Natural killer cell (primary cell): ENCODE measurements around the gene SLIT1. TPM values are rescaled to one million over a fixed set of nuclear protein-coding genes. Genes with fewer than 3 reads are reported as not detected.

ENCODE experiments used
- ATAC-seq, 3 donors: fragments of 150-1000 bp in 2 of 3; fragments of 200-7000 bp in 1 of 3; cut with Tn5 transposase; 1 replicate in 1 of 3; 2 replicates in 2 of 3; pipeline ENCODE4 v1.10.0; 2021; ENCODE audit warnings: mild to moderate bottlenecking in 2 of 3, moderate library complexity in 2 of 3
- DNase-seq, 2 donors: peaks; one replicate each; pipeline versions ENCODE4 v3.0.0 to v3.0.0-alpha.2; 2013 to 2021; ENCODE audit warnings: mixed read lengths in 1 of 2
- H3K27ac ChIP-seq: one replicate; pipeline ENCODE4 v1.5.1; 2013; ENCODE audit warnings: mild to moderate bottlenecking, low read length
- H3K27me3 ChIP-seq: one replicate; pipeline ENCODE4 v1.6.1; 2013; ENCODE audit warnings: low read length; ENCODE audit not compliant: control insufficient read depth, insufficient read depth
- H3K36me3 ChIP-seq: one replicate; pipeline ENCODE4 v1.6.1; 2013; ENCODE audit warnings: low read length; ENCODE audit not compliant: control insufficient read depth, insufficient read depth
- H3K4me1 ChIP-seq: one replicate; pipeline ENCODE4 v1.6.1; 2013; ENCODE audit warnings: low read length; ENCODE audit not compliant: control insufficient read depth, insufficient read depth
- H3K4me3 ChIP-seq: one replicate; pipeline ENCODE4 v1.5.1; 2013; ENCODE audit warnings: low read length
- H3K9me3 ChIP-seq: one replicate; pipeline ENCODE4 v1.6.1; 2013; ENCODE audit warnings: low read length; ENCODE audit not compliant: control insufficient read depth, insufficient read depth
- H3K27ac Mint-ChIP-seq, 2 donors: one replicate each; pipeline ENCODE4 v1.8.0; 2022; ENCODE audit warnings: mild to moderate bottlenecking in 2 of 2, mixed read lengths in 2 of 2, moderate library complexity in 1 of 2
- H3K27me3 Mint-ChIP-seq, 2 donors: one replicate each; pipeline ENCODE4 v1.8.0; 2022; ENCODE audit warnings: low read depth in 2 of 2, mixed read lengths in 2 of 2
- H3K36me3 Mint-ChIP-seq: one replicate; pipeline ENCODE4 v1.8.0; 2022; ENCODE audit warnings: mixed read lengths
- H3K4me1 Mint-ChIP-seq, 2 donors: one replicate each; pipeline ENCODE4 v1.8.0; 2022; ENCODE audit warnings: mixed read lengths in 2 of 2
- H3K4me3 Mint-ChIP-seq: one replicate; pipeline ENCODE4 v1.8.0; 2022; ENCODE audit warnings: mild to moderate bottlenecking, moderate library complexity, mixed read lengths
- H3K9me3 Mint-ChIP-seq, 2 donors: one replicate each; pipeline ENCODE4 v1.8.0; 2022; ENCODE audit warnings: mixed read lengths in 2 of 2
- CTCF ChIP-seq: fragments of 200-600 bp; IDR thresholded peaks from one replicate; pipeline ENCODE4 v1.8.0; 2022; ENCODE audit warnings: antibody characterized with exemption
- WGBS: methylation state at CpG from one replicate; pipeline ENCODE4 v1.1.7; 2013; ENCODE audit warnings: missing lambda C conversion rate; ENCODE audit not compliant: insufficient coverage; 5-methylcytosine and 5-hydroxymethylcytosine counted together
- intact Hi-C: fragments of 100-400 bp; cut with micrococcal nuclease; formaldehyde crosslinking; loops from one replicate; pipeline ENCODE4 v1.14.2; 2022
- total RNA-seq, 4 donors: library from RNA; stranded (reverse); fragments of 120-200 nt in 1 of 4; gene quantifications; one replicate each; pipeline versions ENCODE4 v1.2.3 to v1.2.4, GENCODE V29; 2013 to 2022

The SLIT1 gene
- total RNA-seq, 3 donors from 2014 or later (not counting 1 experiment from before 2014, with no cell fraction given) = 0.28 to 1.5 (median 1.1) TPM

- H3K36me3 ChIP-seq = no peaks in the 10 kb centered on the region
- WGBS = 84% methylated on average over 12 of the region's 14 CpGs
- H3K27ac Mint-ChIP-seq = no peak overlapping the region
- no peak for ATAC-seq
- no peaks in the 10 kb centered on the region for H3K4me1 Mint-ChIP-seq
- peaks cover 7 to 17% of the 10 kb centered on the region in 2 donors for H3K27me3 Mint-ChIP-seq
- no peak overlapping the region for H3K4me3 ChIP-seq
- no peaks in the 10 kb centered on the region for H3K36me3 Mint-ChIP-seq
- intact Hi-C loops = no loop called here
- H3K4me3 Mint-ChIP-seq = no peak overlapping the region
- H3K4me1 ChIP-seq = no peaks in the 10 kb centered on the region
- no peaks in the 10 kb centered on the region for H3K9me3 ChIP-seq
- H3K9me3 Mint-ChIP-seq = no peaks in the 10 kb centered on the region
- no peak for TF ChIP-seq CTCF
- no peak for DNase-seq
- H3K27ac ChIP-seq = no peak overlapping the region
- no peaks in the 10 kb centered on the region for H3K27me3 ChIP-seq
Observed at GRCh38 chr10:97169911-97170693, 15.7 kb downstream of the SLIT1 start.

DNA sequence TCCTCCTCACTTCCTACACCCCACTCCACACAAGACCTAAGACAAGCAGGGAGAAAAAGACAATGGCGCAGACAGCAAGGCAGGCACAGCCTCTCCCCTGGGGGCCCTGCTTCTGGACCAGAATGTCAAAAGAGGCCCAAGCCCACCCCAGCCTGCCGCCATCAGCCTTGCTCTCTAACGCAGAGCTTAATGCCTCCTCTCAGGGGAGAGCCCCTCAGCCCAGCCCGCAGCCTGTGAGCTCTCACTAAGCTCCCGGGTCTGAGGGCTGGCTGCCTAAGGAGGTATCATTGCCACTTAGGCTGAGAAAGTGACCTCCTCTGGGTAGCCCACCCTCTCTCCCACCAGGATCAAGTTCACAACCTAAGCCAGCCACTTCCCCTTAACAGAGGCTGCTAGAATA lies 16.7 kb downstream of the SLIT1 start:
- Mint-ChIP-seq H3K4me3 (no peak overlapping the region), H3K27me3 (peaks cover 7 to 17% of the 10 kb centered on the region in 2 donors), H3K9me3 (no peaks in the 10 kb centered on the region), H3K4me1 (no peaks in the 10 kb centered on the region), H3K27ac (no peak overlapping the region), H3K36me3 (no peaks in the 10 kb centered on the region)
- TF ChIP-seq CTCF = no peak
- no peaks in the 10 kb centered on the region for H3K9me3 ChIP-seq
- no peaks in the 10 kb centered on the region for H3K27me3 ChIP-seq
- intact Hi-C loops = no loop called here
- DNase-seq (no peak), ATAC-seq (no peak)
- 72% methylated on average over 5 of the region's 5 CpGs for WGBS
- no peak overlapping the region for H3K27ac ChIP-seq
- H3K4me1 ChIP-seq = no peaks in the 10 kb centered on the region
- H3K36me3 ChIP-seq = no peaks in the 10 kb centered on the region
- H3K4me3 ChIP-seq = no peak overlapping the region

DNA sequence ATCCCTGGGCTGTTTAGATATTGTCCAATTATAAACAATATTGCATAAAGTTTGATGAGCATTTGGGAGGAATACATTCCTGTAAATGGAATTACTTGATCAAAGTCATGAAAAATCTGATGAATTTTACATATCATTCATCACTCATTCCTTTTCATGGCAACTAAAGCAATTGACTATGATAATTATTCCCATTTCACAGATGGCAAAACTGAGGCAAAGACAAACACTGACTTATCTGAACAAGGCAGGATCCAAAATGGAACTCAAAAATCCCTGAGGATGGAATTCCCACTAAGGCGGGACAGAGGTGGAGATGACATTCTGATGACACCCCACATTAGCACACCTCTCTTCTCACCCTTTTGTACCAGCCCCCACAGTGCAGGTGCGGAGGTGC lies 17.1 kb downstream of the SLIT1 start:
- Mint-ChIP-seq H3K36me3 (no peaks in the 10 kb centered on the region), H3K4me3 (no peak overlapping the region), H3K9me3 (no peaks in the 10 kb centered on the region), H3K4me1 (no peaks in the 10 kb centered on the region), H3K27me3 (peaks cover 7 to 17% of the 10 kb centered on the region in 2 donors), H3K27ac (no peak overlapping the region)
- WGBS = 87% methylated on average over 2 of the region's 2 CpGs
- Histone ChIP-seq H3K36me3 (no peaks in the 10 kb centered on the region), H3K4me3 (no peak overlapping the region), H3K27ac (no peak overlapping the region), H3K9me3 (no peaks in the 10 kb centered on the region), H3K4me1 (no peaks in the 10 kb centered on the region), H3K27me3 (no peaks in the 10 kb centered on the region)
- no peak for TF ChIP-seq CTCF
- no peak for ATAC-seq
- intact Hi-C loops = no loop called here
- no peak for DNase-seq

DNA sequence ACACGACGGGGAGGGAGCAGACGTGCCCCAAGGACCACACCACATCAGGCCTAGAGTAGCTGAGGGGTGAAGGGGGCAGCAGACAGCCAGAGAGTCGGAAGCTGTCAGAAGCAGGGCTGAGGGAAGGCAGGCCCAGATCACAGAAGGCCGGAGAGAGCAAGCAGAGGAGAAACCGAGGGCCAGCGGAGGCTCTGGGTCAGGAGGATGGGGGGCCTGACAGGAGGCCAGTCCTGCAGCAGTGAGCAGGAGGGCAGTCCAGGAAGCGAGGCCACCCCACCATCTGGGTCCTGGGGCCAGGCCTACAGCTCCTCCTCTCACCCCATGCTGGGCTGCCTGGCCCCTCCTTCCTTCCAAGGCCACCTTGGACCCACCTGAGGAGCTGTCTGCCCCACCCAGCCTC lies 20.3 kb downstream of the SLIT1 start:
- ATAC-seq = no peak
- no peak for DNase-seq
- intact Hi-C loops = no loop called here
- no peaks in the 10 kb centered on the region for H3K4me1 ChIP-seq
- no peaks in the 10 kb centered on the region for H3K9me3 Mint-ChIP-seq
- H3K27ac Mint-ChIP-seq = no peak overlapping the region
- H3K4me3 ChIP-seq = no peak overlapping the region
- no peaks in the 10 kb centered on the region for H3K27me3 ChIP-seq
- H3K36me3 Mint-ChIP-seq = no peaks in the 10 kb centered on the region
- no peaks in the 10 kb centered on the region for H3K4me1 Mint-ChIP-seq
- H3K27me3 Mint-ChIP-seq = peaks cover 4 to 7% of the 10 kb centered on the region in 2 donors
- TF ChIP-seq CTCF = no peak
- WGBS = 86% methylated on average over 8 of the region's 8 CpGs
- no peaks in the 10 kb centered on the region for H3K36me3 ChIP-seq
- H3K9me3 ChIP-seq = no peaks in the 10 kb centered on the region
- no peak overlapping the region for H3K27ac ChIP-seq
- H3K4me3 Mint-ChIP-seq = no peak overlapping the region
